Measurements from ENCODE around the gene CABP4. TPM values are rescaled to one million over a fixed set of nuclear protein-coding genes. Genes with fewer than 3 reads are reported as not detected.

The CABP4 gene
- total RNA-seq, 4 donors from 2014 or later, result 0.19 to 0.55 (median 0.30) TPM

DNA sequence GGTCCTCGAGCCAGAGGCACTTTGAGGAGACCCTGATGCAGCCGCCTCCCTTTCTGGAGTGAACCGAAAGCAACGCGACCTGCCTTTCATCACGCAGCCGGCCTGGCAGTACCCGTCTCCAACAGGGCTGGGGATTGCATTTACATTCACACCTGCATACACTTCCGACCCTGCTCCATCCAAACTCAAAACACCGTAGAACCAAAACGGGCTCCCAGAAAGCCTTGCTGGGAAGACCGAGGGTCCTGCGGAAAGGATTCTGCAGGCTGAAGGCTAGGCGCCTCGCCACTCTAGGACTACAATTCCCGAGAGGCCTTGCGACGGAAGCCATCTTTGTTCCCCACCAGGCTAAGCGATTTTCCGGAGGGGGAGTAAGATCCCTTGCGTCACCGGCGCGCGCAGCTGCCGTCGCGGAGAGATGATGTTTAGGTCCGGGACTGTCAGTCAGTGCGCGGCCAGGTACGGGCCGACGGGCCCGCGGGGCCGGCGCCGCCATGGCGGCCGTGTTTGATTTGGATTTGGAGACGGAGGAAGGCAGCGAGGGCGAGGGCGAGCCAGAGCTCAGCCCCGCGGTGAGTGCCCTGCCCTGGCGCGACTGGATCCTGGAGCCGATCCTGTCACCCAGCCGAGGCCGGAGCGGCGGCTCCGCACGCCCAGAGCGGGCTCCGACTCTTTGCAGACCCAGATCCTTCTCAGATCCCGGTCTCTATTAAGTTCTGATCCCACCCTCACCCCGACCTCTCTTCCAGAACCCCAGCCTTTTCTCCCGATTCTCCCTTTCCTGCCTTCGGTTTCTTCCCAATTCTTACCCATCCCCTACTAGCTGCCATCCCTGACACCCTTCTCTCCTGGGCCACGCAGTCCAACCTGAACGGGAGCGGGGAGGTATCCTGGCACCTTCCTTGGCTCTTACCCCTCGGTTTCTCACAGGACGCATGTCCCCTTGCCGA is 26.8 kb upstream of the CABP4 start, which contains the start of gene RPS6KB2:
TSS of gene RPS6KB2 (plus strand) at position 443 of the 950 bp plus-strand sequence. CDS start at position 495, 52 bp downstream.
- Histone ChIP-seq H3K4me1 (peaks cover 16 to 32% of the 10 kb centered on the region in 2 donors), H3K27ac (peak within 1 kb of the TSS; percentile 94 to 98 (median 96)), H3K36me3 (peaks cover 0 to 32% of the 10 kb centered on the region in 2 donors), H3K4me3 (peak within 1 kb of the TSS; percentile 92 to 100 (median 95)), H3K27me3 (no peaks in the 10 kb centered on the region), H3K9me3 (no peaks in the 10 kb centered on the region)
- DNase-seq, result peak; percentile 96 to 99
- peak; percentile 95 to 98 for TF ChIP-seq POLR2A (IDR thresholded peaks at IDR 0.05)
- TF ChIP-seq CTCF (IDR thresholded peaks at IDR 0.05 in 4 of 5, conservative IDR thresholded peaks at IDR 0.05 in 1 of 5), result no peak
- ATAC-seq, result peak; percentile 96 to 99
- in situ Hi-C loops (cut with MboI; ENCODE audit: low sequenced_read_pairs in 4 of 4), result no loop called here
- intact Hi-C loops (cut with DNase I; ENCODE audit: low total_unique reads), result loop anchor here (2.0 to 10.0 kb wide), 4 partner anchors 39 to 1374 kb away; partner anchors contain the start of genes GSTP1, SF3B2 and TMEM134

DNA sequence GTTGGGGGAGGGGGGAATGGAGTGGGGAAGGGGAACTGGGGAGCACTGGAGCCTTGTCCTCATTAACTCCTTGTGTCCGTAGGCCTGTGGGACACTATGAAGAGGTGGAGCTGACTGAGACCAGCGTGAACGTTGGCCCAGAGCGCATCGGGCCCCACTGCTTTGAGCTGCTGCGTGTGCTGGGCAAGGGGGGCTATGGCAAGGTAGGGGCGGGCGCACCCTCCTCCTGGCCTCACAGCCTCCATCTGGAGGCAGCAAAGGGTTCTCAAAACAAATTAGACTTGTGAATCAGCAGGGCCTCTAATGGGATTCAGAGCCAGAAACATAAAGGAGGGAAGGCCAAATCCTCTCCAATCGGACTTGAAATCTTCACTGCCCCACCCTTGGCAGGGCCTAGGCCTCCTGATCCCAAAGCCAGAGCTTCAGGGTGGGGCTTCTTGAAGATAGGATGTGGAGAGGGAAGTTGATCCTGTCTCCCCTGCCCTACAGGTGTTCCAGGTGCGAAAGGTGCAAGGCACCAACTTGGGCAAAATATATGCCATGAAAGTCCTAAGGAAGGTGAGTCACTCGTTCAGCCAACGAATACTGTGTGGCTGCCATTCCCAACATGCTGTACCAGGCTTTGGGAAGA is 26.0 kb upstream of the CABP4 start:
- Histone ChIP-seq H3K4me1 (peaks cover 16 to 32% of the 10 kb centered on the region in 2 donors), H3K27me3 (no peaks in the 10 kb centered on the region), H3K9me3 (no peaks in the 10 kb centered on the region), H3K27ac (peak overlapping the region; percentile 94 to 98 (median 96)), H3K36me3 (peaks cover 0 to 40% of the 10 kb centered on the region in 2 donors), H3K4me3 (peak overlapping the region; percentile 92 to 100 (median 95))
- TF ChIP-seq POLR2A (IDR thresholded peaks at IDR 0.05), result no peak
- no peak for TF ChIP-seq CTCF (IDR thresholded peaks at IDR 0.05 in 4 of 5, conservative IDR thresholded peaks at IDR 0.05 in 1 of 5)
- no peak for DNase-seq
- ATAC-seq, result no peak
- intact Hi-C loops (cut with DNase I; ENCODE audit: low total_unique reads), result loop anchor here (2.0 to 10.0 kb wide), 4 partner anchors 38 to 1374 kb away; partner anchors contain the start of genes GSTP1, SF3B2 and TMEM134
- in situ Hi-C loops (cut with MboI; ENCODE audit: low sequenced_read_pairs in 4 of 4), result no loop called here

DNA sequence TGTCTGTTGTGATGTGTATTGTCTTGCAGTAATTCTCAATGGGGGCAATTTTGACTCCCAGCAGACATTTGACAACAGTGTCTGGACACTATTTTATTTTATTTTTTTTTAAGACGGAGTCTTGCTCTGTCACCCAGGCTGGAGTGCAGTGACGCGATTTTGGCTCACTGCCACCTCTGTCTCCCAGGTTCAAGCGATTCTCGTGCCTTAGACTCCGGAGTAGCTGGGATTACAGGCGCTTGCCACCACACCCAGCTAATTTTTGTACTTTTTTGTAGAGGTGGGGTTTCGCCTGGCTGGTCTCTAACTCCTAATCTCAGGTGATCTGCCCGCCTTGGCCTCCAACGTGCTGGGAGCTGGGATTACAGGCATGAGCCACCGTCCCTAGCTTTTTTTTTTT is 25.4 kb upstream of the CABP4 start:
- no peaks in the 10 kb centered on the region for H3K27me3 ChIP-seq
- intact Hi-C loops (cut with DNase I; ENCODE audit: low total_unique reads) (loop anchor here (2.0 to 10.0 kb wide), 4 partner anchors 38 to 1375 kb away; partner anchors contain the start of genes GSTP1, SF3B2 and TMEM134), in situ Hi-C loops (cut with MboI; ENCODE audit: low sequenced_read_pairs in 4 of 4) (no loop called here)
- no peak for DNase-seq
- H3K9me3 ChIP-seq, result no peaks in the 10 kb centered on the region
- no peak for ATAC-seq
- peak overlapping the region; percentile 94 to 98 (median 96) for H3K27ac ChIP-seq
- TF ChIP-seq POLR2A (IDR thresholded peaks at IDR 0.05), result no peak
- TF ChIP-seq CTCF (IDR thresholded peaks at IDR 0.05 in 4 of 5, conservative IDR thresholded peaks at IDR 0.05 in 1 of 5), result no peak
- peaks cover 0 to 46% of the 10 kb centered on the region in 2 donors for H3K36me3 ChIP-seq
- H3K4me1 ChIP-seq, result peaks cover 16 to 32% of the 10 kb centered on the region in 2 donors
- H3K4me3 ChIP-seq, result peak overlapping the region; percentile 92 to 100 (median 95)

- peaks cover 0 to 56% of the 10 kb centered on the region in 2 donors for H3K36me3 ChIP-seq
Measured at GRCh38 chr11:67431346-67432249, 23.6 kb upstream of the CABP4 start.

More at GRCh38 chr11:67431346-67432249, 23.6 kb upstream of the CABP4 start:
- Histone ChIP-seq H3K27me3 (no peaks in the 10 kb centered on the region), H3K4me3 (no peak overlapping the region), H3K4me1 (peaks cover 16 to 32% of the 10 kb centered on the region in 2 donors), H3K9me3 (no peaks in the 10 kb centered on the region), H3K27ac (no peak overlapping the region)
- TF ChIP-seq POLR2A (IDR thresholded peaks at IDR 0.05) (no peak), CTCF (IDR thresholded peaks at IDR 0.05 in 4 of 5, conservative IDR thresholded peaks at IDR 0.05 in 1 of 5) (no peak)
- in situ Hi-C loops (cut with MboI; ENCODE audit: low sequenced_read_pairs in 4 of 4) (no loop called here), intact Hi-C loops (cut with DNase I; ENCODE audit: low total_unique reads) (no loop called here)
- DNase-seq (no peak), ATAC-seq (no peak)
